ENCODE measurements around the gene ANGPTL2.

DNA sequence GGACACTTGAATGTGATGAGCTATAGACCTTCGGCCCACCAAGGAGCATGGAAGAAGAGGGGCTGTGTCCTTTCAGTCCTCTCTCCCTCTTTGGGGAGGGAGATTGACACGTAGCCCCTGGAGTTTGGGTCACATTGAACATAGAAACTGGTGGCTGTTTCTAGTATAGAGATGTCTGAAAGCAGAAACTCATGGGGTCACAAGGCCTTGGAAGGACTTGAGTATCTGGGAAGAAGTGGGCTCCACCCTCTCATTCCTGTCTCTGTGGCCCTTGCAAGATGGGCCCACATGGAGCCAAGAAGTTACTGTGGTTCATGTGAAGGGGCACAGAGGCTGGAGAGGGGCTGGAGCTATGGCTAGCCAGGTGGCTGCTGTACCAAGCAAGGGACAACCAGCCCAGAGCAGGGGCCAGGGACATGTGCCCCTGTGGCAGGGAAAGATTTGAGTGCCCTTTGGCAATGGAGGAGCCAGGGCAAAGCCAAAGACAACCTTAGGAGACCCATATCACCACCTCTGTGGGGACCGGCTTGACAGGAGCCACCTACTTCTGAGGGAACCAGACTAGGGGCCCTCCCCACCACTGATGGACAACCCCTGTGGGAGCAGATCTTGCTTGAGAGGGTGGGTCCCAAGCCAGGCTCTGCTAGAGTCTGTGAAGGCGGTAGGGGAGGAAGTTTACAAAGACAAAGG, 12.8 kb upstream of the ANGPTL2 start:
- TF ChIP-seq POLR2A (IDR thresholded peaks at IDR 0.05; ENCODE audit: low read depth, low read length) (no peak), POLR2AphosphoS5 (IDR thresholded peaks at IDR 0.05; ENCODE audit: low read depth, low read length) (no peak), SPI1 (IDR thresholded peaks at IDR 0.05; ENCODE audit: low read depth, low read length) (no peak), TAF1 (IDR thresholded peaks at IDR 0.05; ENCODE audit: low read depth, low read length) (no peak), PAX5 (IDR thresholded peaks at IDR 0.05; ENCODE audit: insufficient read depth, low read length, severe bottlenecking) (no peak), POU2F2 (IDR thresholded peaks at IDR 0.05; ENCODE audit: low read depth, low read length) (no peak)
